H1 (cell line): ENCODE measurements around the gene FAM222B. TPM values are rescaled to one million over a fixed set of nuclear protein-coding genes. Genes with fewer than 3 reads are reported as not detected.

Experiments used
- CTCF ChIA-PET: fragments of 300-600 bp; sonication (Branson Sonifier 250); formaldehyde crosslinking; loops from one replicate; lab custom pipeline; 2021; ENCODE audit not compliant: partially characterized antibody; lab: Charles Lee
- POLR2A ChIA-PET: fragments of 300-600 bp; sonication (Branson Sonifier 250); formaldehyde crosslinking; loops from one replicate; lab custom pipeline; 2021; ENCODE audit warnings: inconsistent platforms; ENCODE audit not compliant: partially characterized antibody; lab: Charles Lee
- DNase-seq, 2 experiments: peaks; one replicate each; pipeline versions ENCODE4 v3.0.0 to v3.0.0-alpha.2; 2010 to 2022; ENCODE audit warnings: low spot score in 2 of 2, low read depth in 1 of 2, mixed read lengths in 1 of 2
- FAIRE-seq: peaks from 2 replicates; lab custom pipeline; 2011; peaks lifted over from hg19 to GRCh38; lab: Jason Lieb, UNC
- H2AFZ ChIP-seq: 2 replicates; pipeline ENCODE4 v1.8.1; 2012; ENCODE audit warnings: low read length, inconsistent platforms
- H2AK5ac ChIP-seq: 2 replicates; pipeline ENCODE4 v1.6.1; 2013; ENCODE audit warnings: low read depth, low read length
- H2BK120ac ChIP-seq: replicated peaks from 2 replicates; pipeline ENCODE3; 2013; ENCODE audit warnings: low read depth, low read length, inconsistent platforms
- H2BK12ac ChIP-seq: 2 replicates; pipeline ENCODE4 v1.6.1; 2013; ENCODE audit warnings: low read depth, low read length
- H2BK15ac ChIP-seq: 2 replicates; pipeline ENCODE4 v1.6.1; 2013; ENCODE audit warnings: low read length
- H2BK20ac ChIP-seq: 2 replicates; pipeline ENCODE4 v1.6.1; 2013; ENCODE audit warnings: low read length
- H2BK5ac ChIP-seq: 2 replicates; pipeline ENCODE4 v1.6.1; 2013; ENCODE audit warnings: low read depth, low read length
- H3K14ac ChIP-seq: 2 replicates; pipeline ENCODE4 v1.6.1; 2013; ENCODE audit warnings: inconsistent platforms; ENCODE audit not compliant: insufficient read length
- H3K18ac ChIP-seq: 2 replicates; pipeline ENCODE4 v1.6.1; 2013; ENCODE audit warnings: low read length; ENCODE audit errors: extremely low read depth
- H3K23ac ChIP-seq: 2 replicates; pipeline ENCODE4 v1.6.1; 2013; ENCODE audit warnings: inconsistent platforms; ENCODE audit not compliant: insufficient read length
- H3K23me2 ChIP-seq: 2 replicates; pipeline ENCODE4 v1.6.1; 2013; ENCODE audit warnings: low read depth, low read length
- H3K27ac ChIP-seq: 2 replicates; pipeline ENCODE4 v1.6.1; 2011; ENCODE audit warnings: low read depth, low read length, inconsistent platforms
- H3K27me3 ChIP-seq, 4 experiments: replicated peaks in 1 of 4; 1 replicate in 1 of 4; 2 replicates in 3 of 4; pipeline versions ENCODE4 v1.6.1 to v1.8.1; 2011 to 2013; ENCODE audit warnings: low read length in 3 of 4, mild to moderate bottlenecking in 3 of 4, inconsistent platforms in 2 of 4, mixed read lengths in 2 of 4, moderate library complexity in 1 of 4; ENCODE audit not compliant: control insufficient read depth in 3 of 4, insufficient read depth in 3 of 4; ENCODE audit errors: extremely low read depth in 1 of 4
- H3K36me3 ChIP-seq, 4 experiments: 2 replicates each; pipeline versions ENCODE4 v1.6.1 to v1.8.1; 2011 to 2013; ENCODE audit warnings: mild to moderate bottlenecking in 4 of 4, low read length in 3 of 4, moderate library complexity in 2 of 4, control low read depth in 1 of 4, inconsistent platforms in 1 of 4; ENCODE audit not compliant: insufficient read depth in 4 of 4, control insufficient read depth in 2 of 4
- H3K4ac ChIP-seq: replicated peaks from 2 replicates; pipeline ENCODE3; 2013; ENCODE audit warnings: low read length, low read depth, mixed read lengths, inconsistent platforms; ENCODE audit not compliant: insufficient read length
- H3K4me1 ChIP-seq, 4 experiments: replicated peaks in 1 of 4; 1 replicate in 1 of 4; 2 replicates in 3 of 4; pipeline versions ENCODE4 v1.6.1 to v1.8.1; 2011 to 2013; ENCODE audit warnings: low read length in 3 of 4, inconsistent platforms in 2 of 4, mixed read lengths in 1 of 4; ENCODE audit not compliant: insufficient read depth in 4 of 4, control insufficient read depth in 3 of 4
- H3K4me2 ChIP-seq, 2 experiments: 2 replicates each; pipeline versions ENCODE4 v1.6.1 to v1.8.1; 2011 to 2013; ENCODE audit warnings: low read depth in 2 of 2, low read length in 2 of 2, control low read depth in 1 of 2, inconsistent platforms in 1 of 2, mild to moderate bottlenecking in 1 of 2; ENCODE audit not compliant: insufficient read depth in 1 of 2
- H3K4me3 ChIP-seq, 4 experiments: fragments of 200-600, 300-600 bp in 1 of 4; sonication (generic), shearing (Covaris generic), sonication (Bioruptor Twin) in 1 of 4; 2 replicates each; pipeline versions ENCODE4 v1.5.1 to v1.8.1; 2011 to 2016; ENCODE audit warnings: low read length in 4 of 4, low read depth in 3 of 4, control low read depth in 2 of 4, inconsistent platforms in 2 of 4, mild to moderate bottlenecking in 2 of 4, mixed read lengths in 1 of 4, moderate library complexity in 1 of 4; ENCODE audit not compliant: insufficient read depth in 2 of 4; ENCODE audit errors: extremely low read depth in 1 of 4
- H3K56ac ChIP-seq: replicated peaks from 2 replicates; pipeline ENCODE3; 2013; ENCODE audit warnings: low read depth, mild to moderate bottlenecking, mixed read lengths, low read length, inconsistent platforms; ENCODE audit not compliant: insufficient read length
- H3K79me1 ChIP-seq: 2 replicates; pipeline ENCODE4 v1.6.1; 2013; ENCODE audit warnings: low read depth, low read length, control low read depth
- H3K79me2 ChIP-seq, 2 experiments: 2 replicates each; pipeline versions ENCODE4 v1.6.1 to v1.8.1; 2012 to 2013; ENCODE audit warnings: low read length in 2 of 2, mild to moderate bottlenecking in 2 of 2, inconsistent platforms in 1 of 2; ENCODE audit not compliant: insufficient read depth in 2 of 2, control insufficient read depth in 1 of 2
- H3K9ac ChIP-seq, 4 experiments: replicated peaks in 1 of 4; 1 replicate in 1 of 4; 2 replicates in 3 of 4; pipeline versions ENCODE4 v1.6.1 to v1.8.1; 2011 to 2013; ENCODE audit warnings: low read depth in 3 of 4, low read length in 3 of 4, control low read depth in 2 of 4, mild to moderate bottlenecking in 2 of 4, moderate library complexity in 2 of 4, inconsistent platforms in 1 of 4; ENCODE audit errors: extremely low read depth in 1 of 4
- H3K9me3 ChIP-seq, 2 experiments: 2 replicates each; pipeline versions ENCODE4 v1.6.1 to v1.8.1; 2012 to 2013; ENCODE audit warnings: mild to moderate bottlenecking in 2 of 2, moderate library complexity in 2 of 2, control low read depth in 1 of 2, inconsistent platforms in 1 of 2, low read depth in 1 of 2, low read length in 1 of 2, mixed read lengths in 1 of 2; ENCODE audit not compliant: insufficient read depth in 2 of 2
- H4K20me1 ChIP-seq, 2 experiments: replicated peaks in 1 of 2; 2 replicates each; pipeline versions ENCODE3 to v1.8.1; 2011 to 2013; ENCODE audit warnings: inconsistent platforms in 2 of 2, low read length in 2 of 2, mild to moderate bottlenecking in 1 of 2; ENCODE audit not compliant: insufficient read depth in 2 of 2, control insufficient read depth in 1 of 2
- H4K5ac ChIP-seq: 2 replicates; pipeline ENCODE4 v1.6.1; 2013; ENCODE audit warnings: low read length, low read depth, mixed read lengths, inconsistent platforms; ENCODE audit not compliant: insufficient read length
- H4K8ac ChIP-seq: 2 replicates; pipeline ENCODE4 v1.8.0; 2013; ENCODE audit warnings: mild to moderate bottlenecking, moderate library complexity, low read length, inconsistent platforms; ENCODE audit not compliant: insufficient read depth; ENCODE audit errors: extremely low read depth
- H4K91ac ChIP-seq: replicated peaks from 2 replicates; pipeline ENCODE3; 2013; ENCODE audit warnings: low read length, mixed read lengths, inconsistent platforms; ENCODE audit not compliant: insufficient read length
- KDM5A ChIP-seq: fragments of 200-600 bp; IDR thresholded peaks from 2 replicates; pipeline ENCODE4 v1.7.1; 2012; ENCODE audit warnings: mild to moderate bottlenecking, low read length, inconsistent platforms, mixed read lengths
- NRF1 ChIP-seq: IDR thresholded peaks from 2 replicates; pipeline ENCODE4 v1.6.1; 2011; ENCODE audit warnings: mild to moderate bottlenecking, low read depth, low read length, improper control_type of control experiment
- POLR2A ChIP-seq, 2 experiments: IDR thresholded peaks; 1 replicate in 1 of 2; 2 replicates in 1 of 2; pipeline ENCODE4 v1.6.1; 2011; ENCODE audit warnings: low read depth in 2 of 2, low read length in 2 of 2, mild to moderate bottlenecking in 2 of 2; ENCODE audit errors: control extremely low read depth in 1 of 2
- SAP30 ChIP-seq: fragments of 300-600 bp; sonication (generic); IDR thresholded peaks from 2 replicates; pipeline ENCODE4 v1.7.1; 2012; ENCODE audit warnings: low read length, moderate library complexity, mild to moderate bottlenecking, inconsistent platforms; ENCODE audit not compliant: insufficient read depth, insufficient replicate concordance
- SIN3A ChIP-seq, 2 experiments: IDR thresholded peaks in 1 of 2; conservative IDR thresholded peaks in 1 of 2; 2 replicates each; pipeline ENCODE4 v1.6.1; 2011 to 2012; ENCODE audit warnings: low read length in 2 of 2, improper control_type of control experiment in 1 of 2, low read depth in 1 of 2, mild to moderate bottlenecking in 1 of 2
- SIX5 ChIP-seq: IDR thresholded peaks from 2 replicates; pipeline ENCODE4 v1.6.1; 2011; ENCODE audit warnings: mild to moderate bottlenecking, low read depth, low read length
- SP2 ChIP-seq: IDR thresholded peaks from 2 replicates; pipeline ENCODE4 v1.6.1; 2012; ENCODE audit warnings: mild to moderate bottlenecking, low read length, inconsistent platforms
- SUZ12 ChIP-seq: fragments of 200-600 bp; sonication (generic); IDR thresholded peaks from 2 replicates; pipeline ENCODE4 v1.6.1; 2012; ENCODE audit warnings: mild to moderate bottlenecking, inconsistent platforms, low read length, moderate library complexity, mixed read lengths
- whole genome bisulfite sequencing, 2 experiments: shearing (Covaris generic) in 1 of 2; methylation state at CpG; one replicate each; pipeline versions ENCODE4 v1.1.6 to v1.1.7; 2013 to 2015; ENCODE audit warnings: low lambda C conversion rate in 2 of 2, mixed read lengths in 2 of 2, inconsistent platforms in 1 of 2, low coverage in 1 of 2, missing lambda C conversion rate in 1 of 2; ENCODE audit not compliant: insufficient replicate concordance in 2 of 2, insufficient coverage in 1 of 2, insufficient read length in 1 of 2; ENCODE audit errors: extremely low coverage in 1 of 2, missing lambda C conversion rate in 1 of 2; 5-methylcytosine and 5-hydroxymethylcytosine counted together
- polyA plus RNA-seq, 7 experiments: library from polyadenylated mRNA; depleted of rRNA in 3 of 7; stranded (reverse) in 5 of 7; unstranded in 2 of 7; fragments of >200 nt in 5 of 7; fragments of 200-250 nt in 2 of 7; gene quantifications; 1 replicate in 5 of 7; 2 replicates in 1 of 7; 4 replicates in 1 of 7; pipeline versions ENCODE4 v1.2.1 to v1.2.3, GENCODE V29; 2011 to 2013; ENCODE audit warnings: missing spikeins in 2 of 7, mixed read lengths in 2 of 7
- total RNA-seq: library from RNA; stranded (reverse); fragmentation: NEBNext Ultra II Directional; extraction: Animal tissue kit (Norgen Biotek cat#: 25700); gene quantifications from 2 replicates; pipeline ENCODE4 v1.2.1, GENCODE V29; 2021
- TF ChIP-seq, protein P1 (sequence below), 3 experiments: IDR thresholded peaks; 1 replicate in 2 of 3; 2 replicates in 1 of 3; pipeline versions ENCODE4 v1.5.1 to v1.6.1; 2011; ENCODE audit warnings: low read length in 3 of 3, mild to moderate bottlenecking in 3 of 3, inconsistent platforms in 2 of 3, low read depth in 1 of 3, moderate library complexity in 1 of 3; ENCODE audit not compliant: insufficient read depth in 1 of 3; ENCODE audit errors: control extremely low read depth in 1 of 3
- TF ChIP-seq, protein P2 (sequence below): IDR thresholded peaks from 2 replicates; pipeline ENCODE4 v1.6.1; 2011; ENCODE audit warnings: low read depth, mild to moderate bottlenecking, low read length; ENCODE audit not compliant: insufficient read depth

Gene FAM222B
- total and polyA plus RNA-seq, 2 of the 8 experiments (the other 6 are each of a cell fraction or from before 2014, with no cell fraction given) = 42.1 to 81.7 TPM

DNA sequence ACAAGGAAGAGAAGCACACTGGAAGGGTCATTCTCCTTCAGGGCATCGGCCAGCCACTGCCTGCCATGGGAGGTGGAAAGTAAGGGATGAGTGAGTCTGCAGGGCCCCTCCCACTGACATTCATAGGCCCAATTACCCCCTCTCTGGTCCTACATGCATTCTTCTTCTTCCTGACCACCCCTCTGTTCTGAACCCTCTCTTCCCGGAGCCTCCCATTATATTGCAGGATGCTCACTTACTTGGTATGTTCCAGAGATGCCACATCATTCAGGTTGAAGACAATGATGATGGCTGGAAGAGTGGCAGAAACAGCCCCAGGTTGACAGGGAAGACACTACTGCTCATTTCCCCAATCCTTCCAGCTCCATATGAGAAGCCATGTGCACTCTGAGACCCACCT, 127.4 kb downstream of the FAM222B start:
- peaks cover 0 to 10% of the 10 kb centered on the region in 2 experiments for H4K20me1 ChIP-seq
- no peak overlapping the region for H2BK120ac ChIP-seq
- no peak overlapping the region for H2BK5ac ChIP-seq
- no peak overlapping the region for H4K5ac ChIP-seq
- no peak for DNase-seq
- no peaks in the 10 kb centered on the region for H3K27me3 ChIP-seq
- WGBS, 2 experiments = 92% methylated on average over 2 of the region's 2 CpGs; no CpG with 5 or more reads in 1 of the 2 experiments
- no peak overlapping the region for H3K23ac ChIP-seq
- H3K36me3 ChIP-seq = peaks cover 8 to 20% (median 15%) of the 10 kb centered on the region in 4 experiments; a peak in 7 of 8 replicates
- H2AFZ ChIP-seq = no peak overlapping the region
- H3K56ac ChIP-seq = no peak overlapping the region
- POLR2A ChIA-PET = interaction anchor here (0.6 to 10.5 kb wide), 9 partner anchors 9 to 139 kb away, joined by 3 to 258 read pairs (median 4); partner anchors contain the start of genes ALDOC, NEK8, RPL23A and TLCD1
- 0 out of 2 replicates have a peak overlapping the region, but pooled peaks have one; percentile 19 for H2BK15ac ChIP-seq
- H3K9ac ChIP-seq = no peak overlapping the region
- peaks cover 6 to 27% of the 10 kb centered on the region in 2 experiments for H3K79me2 ChIP-seq
- H3K18ac ChIP-seq = no peak overlapping the region
- H3K4ac ChIP-seq = no peak overlapping the region
- no peak overlapping the region; a peak in 1 of 4 replicates for H3K4me2 ChIP-seq
- H3K23me2 ChIP-seq = peaks cover 28% of the 10 kb centered on the region
- no peak overlapping the region for H4K8ac ChIP-seq
- H2BK20ac ChIP-seq = no peak overlapping the region
- peaks cover 4 to 12% (median 7%) of the 10 kb centered on the region in 4 experiments; a peak in 6 of 7 replicates for H3K4me1 ChIP-seq
- no peak overlapping the region for H3K27ac ChIP-seq
- H4K91ac ChIP-seq = no peak overlapping the region
- peaks cover 13% of the 10 kb centered on the region for H3K79me1 ChIP-seq
- CTCF ChIA-PET = interaction anchor here (0.6 to 2.9 kb wide), 3 partner anchors 12 to 142 kb away, joined by 3 to 20 read pairs (median 3); partner anchors contain the start of gene TLCD1
- no peaks in the 10 kb centered on the region for H3K9me3 ChIP-seq
- H2AK5ac ChIP-seq = no peak overlapping the region
- no peak for FAIRE-seq
- H2BK12ac ChIP-seq = no peak overlapping the region
- H3K4me3 ChIP-seq = no peak overlapping the region; a peak in 1 of 8 replicates
- no peak overlapping the region for H3K14ac ChIP-seq
- TF ChIP-seq SP2 (no peak), SUZ12 (no peak), SAP30 (no peak), NRF1 (no peak), KDM5A (no peak), POLR2A (IDR thresholded peaks at IDR 0.05; ENCODE audit: control extremely low read depth in 1 of 2, low read depth in 2 of 2, low read length in 2 of 2) (no peak), SIX5 (no peak), SIN3A (conservative IDR thresholded peaks at IDR 0.05 in 1 of 2, IDR thresholded peaks at IDR 0.05 in 1 of 2; ENCODE audit: low read depth in 1 of 2, low read length in 2 of 2) (no peak)
- TF ChIP-seq, protein P1, sequence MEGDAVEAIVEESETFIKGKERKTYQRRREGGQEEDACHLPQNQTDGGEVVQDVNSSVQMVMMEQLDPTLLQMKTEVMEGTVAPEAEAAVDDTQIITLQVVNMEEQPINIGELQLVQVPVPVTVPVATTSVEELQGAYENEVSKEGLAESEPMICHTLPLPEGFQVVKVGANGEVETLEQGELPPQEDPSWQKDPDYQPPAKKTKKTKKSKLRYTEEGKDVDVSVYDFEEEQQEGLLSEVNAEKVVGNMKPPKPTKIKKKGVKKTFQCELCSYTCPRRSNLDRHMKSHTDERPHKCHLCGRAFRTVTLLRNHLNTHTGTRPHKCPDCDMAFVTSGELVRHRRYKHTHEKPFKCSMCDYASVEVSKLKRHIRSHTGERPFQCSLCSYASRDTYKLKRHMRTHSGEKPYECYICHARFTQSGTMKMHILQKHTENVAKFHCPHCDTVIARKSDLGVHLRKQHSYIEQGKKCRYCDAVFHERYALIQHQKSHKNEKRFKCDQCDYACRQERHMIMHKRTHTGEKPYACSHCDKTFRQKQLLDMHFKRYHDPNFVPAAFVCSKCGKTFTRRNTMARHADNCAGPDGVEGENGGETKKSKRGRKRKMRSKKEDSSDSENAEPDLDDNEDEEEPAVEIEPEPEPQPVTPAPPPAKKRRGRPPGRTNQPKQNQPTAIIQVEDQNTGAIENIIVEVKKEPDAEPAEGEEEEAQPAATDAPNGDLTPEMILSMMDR (IDR thresholded peaks at IDR 0.05; ENCODE audit: control extremely low read depth in 1 of 3, insufficient read depth in 1 of 3, low read depth in 1 of 3, low read length in 3 of 3) = no peak
- TF ChIP-seq, protein P2, sequence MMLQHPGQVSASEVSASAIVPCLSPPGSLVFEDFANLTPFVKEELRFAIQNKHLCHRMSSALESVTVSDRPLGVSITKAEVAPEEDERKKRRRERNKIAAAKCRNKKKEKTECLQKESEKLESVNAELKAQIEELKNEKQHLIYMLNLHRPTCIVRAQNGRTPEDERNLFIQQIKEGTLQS = no peak
